Lower leg skin (tissue), 4 donors: Measurements from ENCODE around the gene PPP2R3A. TPM values are rescaled to one million over a fixed set of nuclear protein-coding genes. Genes with fewer than 3 reads are reported as not detected.
A peak's percentile ranks its signal among the peaks of the same experiment; 100 is the strongest.

ENCODE experiments used
- DNase-seq, 2 donors: peaks; one replicate each; pipeline ENCODE4 v3.0.0-alpha.2; 2019; ENCODE audit warnings: low spot score in 2 of 2
- H3K4me3 ChIP-seq: fragments of 200-600 bp; sonication (generic); 2 replicates; pipeline ENCODE4 v1.5.1; 2017; ENCODE audit warnings: mild to moderate bottlenecking, low read depth; ENCODE audit not compliant: poor library complexity, severe bottlenecking
- POLR2A ChIP-seq, 2 donors: fragments of 450-650 bp; IDR thresholded peaks; one replicate each; pipeline ENCODE4 v1.6.1; 2016 to 2017; ENCODE audit warnings: antibody characterized with exemption in 2 of 2, mild to moderate bottlenecking in 1 of 2, moderate library complexity in 1 of 2
- WGBS, 2 donors: methylation state at CpG; one replicate each; pipeline ENCODE4 v1.1.5; 2018; 5-methylcytosine and 5-hydroxymethylcytosine counted together
- intact Hi-C: fragments of 100-400 bp; cut with DNase I; formaldehyde crosslinking; loops from one replicate; pipeline ENCODE4 v1.15.0; 2023; ENCODE audit warnings: low total_unique reads
- total RNA-seq, 4 donors: library from RNA; depleted of rRNA; stranded (reverse); fragments of >200 nt; gene quantifications; one replicate each; pipeline ENCODE4 v1.1.0, GENCODE V29; 2016
- TF ChIP-seq, protein P1 (sequence below), 3 donors: fragments of 450-650 bp; IDR thresholded peaks; one replicate each; pipeline ENCODE4 v1.5.1; 2016; ENCODE audit warnings: antibody characterized with exemption in 3 of 3, mild to moderate bottlenecking in 3 of 3, moderate library complexity in 2 of 3

The PPP2R3A gene
- total RNA-seq, 4 donors from 2014 or later, result 36.8 to 39.7 (median 38.5) TPM

DNA sequence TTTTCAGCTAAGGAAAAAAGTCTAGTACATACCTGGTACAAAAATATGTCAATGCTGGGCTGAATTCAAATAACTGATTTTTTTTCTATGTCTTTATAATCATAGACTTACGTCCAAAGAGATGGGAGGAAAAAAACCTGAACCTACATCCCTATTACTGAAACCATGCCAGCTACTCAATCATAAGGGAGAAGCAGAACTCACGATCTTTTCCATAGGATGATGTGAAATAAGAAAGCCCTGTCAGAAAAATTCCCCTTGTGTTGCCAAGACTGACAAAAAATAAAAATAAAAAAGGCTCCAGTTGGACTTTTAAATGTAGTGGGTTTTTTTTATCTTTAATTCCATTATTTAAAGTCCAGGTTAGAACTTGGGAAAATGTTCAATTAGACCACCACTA is 227.3 kb downstream of the PPP2R3A start:
- intact Hi-C loops, result no loop called here
- DNase-seq, result no peak
- H3K4me3 ChIP-seq, result no peak overlapping the region
- no peak for TF ChIP-seq POLR2A (IDR thresholded peaks at IDR 0.05)
- TF ChIP-seq, protein P1, sequence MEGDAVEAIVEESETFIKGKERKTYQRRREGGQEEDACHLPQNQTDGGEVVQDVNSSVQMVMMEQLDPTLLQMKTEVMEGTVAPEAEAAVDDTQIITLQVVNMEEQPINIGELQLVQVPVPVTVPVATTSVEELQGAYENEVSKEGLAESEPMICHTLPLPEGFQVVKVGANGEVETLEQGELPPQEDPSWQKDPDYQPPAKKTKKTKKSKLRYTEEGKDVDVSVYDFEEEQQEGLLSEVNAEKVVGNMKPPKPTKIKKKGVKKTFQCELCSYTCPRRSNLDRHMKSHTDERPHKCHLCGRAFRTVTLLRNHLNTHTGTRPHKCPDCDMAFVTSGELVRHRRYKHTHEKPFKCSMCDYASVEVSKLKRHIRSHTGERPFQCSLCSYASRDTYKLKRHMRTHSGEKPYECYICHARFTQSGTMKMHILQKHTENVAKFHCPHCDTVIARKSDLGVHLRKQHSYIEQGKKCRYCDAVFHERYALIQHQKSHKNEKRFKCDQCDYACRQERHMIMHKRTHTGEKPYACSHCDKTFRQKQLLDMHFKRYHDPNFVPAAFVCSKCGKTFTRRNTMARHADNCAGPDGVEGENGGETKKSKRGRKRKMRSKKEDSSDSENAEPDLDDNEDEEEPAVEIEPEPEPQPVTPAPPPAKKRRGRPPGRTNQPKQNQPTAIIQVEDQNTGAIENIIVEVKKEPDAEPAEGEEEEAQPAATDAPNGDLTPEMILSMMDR (IDR thresholded peaks at IDR 0.05), result no peak
- WGBS, 2 donors, result 3 to 5% methylated on average over 2 of the region's 2 CpGs

DNA sequence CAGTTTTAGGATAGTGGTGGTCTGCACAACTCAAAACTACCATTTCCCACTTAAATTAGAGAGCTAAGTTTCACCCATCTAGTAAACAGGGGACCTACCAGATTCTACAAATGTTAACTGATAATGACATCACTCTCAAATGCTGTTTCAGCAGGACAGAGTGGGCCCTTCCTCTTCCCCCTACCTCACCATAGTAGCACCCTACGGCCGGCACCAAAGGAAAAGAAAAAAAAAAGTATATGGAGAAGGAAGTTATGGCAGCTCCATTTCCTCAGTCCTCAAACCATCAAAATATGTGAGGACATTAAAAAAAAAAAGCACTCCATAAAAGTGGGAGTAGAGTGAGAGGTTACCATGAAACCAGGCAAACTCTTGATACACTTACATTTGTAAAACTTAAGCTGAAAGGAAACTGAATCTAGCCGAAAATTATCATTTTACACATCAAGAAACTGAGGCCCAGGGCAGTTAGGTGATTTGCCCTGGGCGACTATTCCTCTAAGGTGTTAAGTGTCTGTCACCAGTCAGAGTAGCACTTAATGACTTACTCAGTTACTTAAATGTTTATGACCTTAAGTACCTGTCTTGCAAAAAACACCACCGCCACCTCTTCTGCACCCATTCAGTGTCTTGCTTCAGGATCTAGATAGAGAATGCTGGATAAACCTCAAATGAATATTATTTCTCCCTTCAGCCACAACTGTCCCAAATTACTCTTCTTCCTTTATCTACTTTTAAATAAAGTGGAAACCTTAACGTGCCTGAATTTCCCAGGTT is 227.9 kb downstream of the PPP2R3A start:
- WGBS, 2 donors, result 1 to 3% methylated on average over 6 of the region's 6 CpGs
- TF ChIP-seq, protein P1 (IDR thresholded peaks at IDR 0.05), result no peak
- no peak for TF ChIP-seq POLR2A (IDR thresholded peaks at IDR 0.05)
- no peak for DNase-seq
- intact Hi-C loops, result no loop called here
- H3K4me3 ChIP-seq, result peak overlapping the region; percentile 89

DNA sequence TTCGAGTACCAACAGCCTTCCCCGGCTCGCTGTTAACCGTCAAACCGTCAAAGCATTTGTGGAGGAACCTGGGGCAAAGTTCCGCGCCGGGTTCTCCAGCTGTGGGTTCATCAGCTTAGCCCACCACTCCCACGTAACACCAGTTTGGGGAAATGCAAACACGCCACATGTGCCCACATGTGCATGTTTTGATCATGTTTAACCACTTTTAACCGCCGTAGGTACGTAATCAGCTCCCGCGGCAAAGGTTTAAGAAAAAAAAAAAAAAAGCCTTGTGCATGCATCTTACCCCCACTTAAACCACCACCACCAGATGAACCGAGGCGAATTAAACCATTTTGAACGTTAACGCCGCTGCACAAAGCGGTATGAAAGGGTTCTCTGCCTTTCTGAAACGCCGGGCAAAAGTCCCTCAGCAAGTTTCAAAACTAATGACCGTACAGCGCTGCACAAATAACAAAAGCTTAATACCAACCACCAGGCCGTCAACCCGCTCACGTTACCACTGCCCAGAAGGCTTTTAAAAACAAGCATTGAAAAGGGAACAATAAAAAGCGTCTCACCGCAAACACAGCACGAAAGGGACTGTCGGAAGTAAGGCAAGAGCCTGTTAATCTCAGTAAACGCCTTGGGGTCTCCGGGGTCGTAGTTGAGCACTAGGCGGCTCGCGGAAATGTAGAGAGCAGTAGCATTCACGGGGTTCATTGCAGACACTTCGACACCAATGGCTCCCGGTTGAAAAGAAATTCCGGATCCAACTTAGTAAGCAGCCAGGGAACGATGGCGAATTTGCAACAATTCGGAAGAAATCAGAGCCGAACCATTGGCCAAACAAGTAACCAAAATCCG is 229.1 kb downstream of the PPP2R3A start:
- DNase-seq, result peak in 1 of 2 donors; percentile 25
- intact Hi-C loops, result no loop called here
- TF ChIP-seq, protein P1 (IDR thresholded peaks at IDR 0.05), result no peak
- TF ChIP-seq POLR2A (IDR thresholded peaks at IDR 0.05), result no peak
- WGBS, 2 donors, result 1% methylated on average over 47 of the region's 47 CpGs
- peak overlapping the region; percentile 89 for H3K4me3 ChIP-seq

DNA sequence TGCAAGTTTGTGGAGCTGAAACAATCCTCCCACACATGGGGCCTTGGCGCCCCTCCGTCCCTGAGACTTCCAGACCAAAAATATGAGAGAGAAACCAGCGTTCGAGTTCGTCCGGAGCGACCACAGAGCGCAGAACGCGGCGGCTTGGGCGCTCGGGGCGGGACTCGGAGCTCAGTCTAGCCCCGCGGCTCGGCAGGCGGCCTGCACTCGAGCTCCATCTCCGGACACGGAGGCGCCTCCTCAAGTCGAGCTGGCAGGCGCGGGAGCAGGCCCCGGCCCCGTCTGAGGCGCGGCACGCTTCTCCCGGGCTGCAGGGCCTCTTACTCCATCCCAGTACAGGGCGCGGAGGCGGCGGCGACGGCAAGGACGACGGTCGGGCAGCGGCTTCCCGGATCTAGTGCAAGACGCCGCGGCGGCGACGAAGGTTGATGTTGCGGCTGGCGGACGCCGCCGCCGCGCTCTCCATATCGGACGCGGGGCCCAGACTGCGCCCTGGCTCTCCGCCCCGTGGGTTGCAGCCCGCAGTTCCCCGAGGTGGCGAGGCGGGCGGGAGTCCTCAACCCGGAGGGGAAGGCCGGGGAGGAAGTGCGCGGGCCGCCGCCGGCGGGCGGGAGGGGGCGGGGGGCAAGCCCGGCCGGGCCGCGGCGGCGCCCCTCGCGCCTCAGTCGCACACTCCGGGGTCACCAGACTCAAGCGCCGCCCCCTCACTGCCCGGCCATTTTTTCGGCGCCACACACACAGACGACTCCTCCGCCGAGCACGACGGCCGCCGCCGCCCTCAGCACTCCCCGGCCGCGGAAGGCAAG is 229.9 kb downstream of the PPP2R3A start:
- intact Hi-C loops, result no loop called here
- TF ChIP-seq, protein P1 (IDR thresholded peaks at IDR 0.05), result no peak
- no peak for TF ChIP-seq POLR2A (IDR thresholded peaks at IDR 0.05)
- 1 to 3% methylated on average over 8 to 54 of the region's 103 CpGs for WGBS, 2 donors
- DNase-seq, result peak; percentile 73 to 95
- H3K4me3 ChIP-seq, result peak overlapping the region; percentile 89

DNA sequence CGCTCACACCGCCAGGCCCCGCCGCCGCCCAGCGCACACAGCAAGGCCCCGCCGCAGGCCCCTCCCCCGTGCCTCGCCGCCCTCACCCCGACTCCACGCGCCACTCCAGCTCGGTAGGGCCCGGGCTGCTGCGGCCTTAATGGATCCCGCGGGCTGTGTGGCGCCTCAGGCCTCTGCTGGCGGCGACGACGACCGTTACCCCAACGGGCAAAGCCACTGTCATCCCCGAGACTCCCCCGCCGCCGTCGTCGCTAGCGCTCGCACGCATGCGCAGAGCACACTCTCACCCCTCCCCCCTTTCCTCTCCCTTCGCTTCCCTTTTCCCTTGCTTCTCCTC is 230.5 kb downstream of the PPP2R3A start, which contains the start of gene MSL2:
TSS of gene MSL2 (minus strand) at position 272 of the 337 bp plus-strand sequence. CDS start 1,222 bp downstream, outside the sequence.
- intact Hi-C loops, result no loop called here
- peak within 1 kb of the TSS; percentile 89 for H3K4me3 ChIP-seq
- whole genome bisulfite sequencing, 2 donors, result 0% methylated on average over 22 to 24 of the region's 37 CpGs
- TF ChIP-seq POLR2A (IDR thresholded peaks at IDR 0.05), result peak in 1 of 2 donors; percentile 67
- TF ChIP-seq, protein P1 (IDR thresholded peaks at IDR 0.05), result no peak
- no peak for DNase-seq
